WERI-Rb-1 (cell line): ENCODE data around the gene RRBP1.

Experiments used
- DNase-seq: peaks from one replicate; pipeline ENCODE4 v3.0.0-alpha.2; 2020
- H3K27ac ChIP-seq: fragments of 250-450 bp; sonication (Bioruptor Pico); 2 replicates; pipeline ENCODE4 v1.5.1; 2020; ENCODE audit warnings: mild to moderate bottlenecking, moderate library complexity
- H3K27me3 ChIP-seq: fragments of 250-450 bp; sonication (Bioruptor Pico); 2 replicates; pipeline ENCODE4 v1.5.1; 2021; ENCODE audit warnings: mild to moderate bottlenecking, low read depth, moderate library complexity; ENCODE audit not compliant: insufficient read depth, severe bottlenecking
- H3K36me3 ChIP-seq: fragments of 250-450 bp; sonication (Bioruptor Pico); 2 replicates; pipeline ENCODE4 v1.5.1; 2020; ENCODE audit warnings: mild to moderate bottlenecking, moderate library complexity
- H3K4me3 ChIP-seq: 2 replicates; pipeline ENCODE4 v1.5.1; 2011; ENCODE audit warnings: low read depth, mild to moderate bottlenecking, control low read depth, low read length
- H3K9me3 ChIP-seq: fragments of 250-450 bp; sonication (Bioruptor Pico); 2 replicates; pipeline ENCODE4 v1.5.1; 2021; ENCODE audit warnings: mild to moderate bottlenecking, moderate library complexity; ENCODE audit not compliant: severe bottlenecking
- CTCF ChIP-seq: IDR thresholded peaks from 2 replicates; pipeline ENCODE4 v1.5.1; 2011; ENCODE audit warnings: low read depth, mild to moderate bottlenecking, control low read depth, inconsistent platforms, low read length

Gene RRBP1

GRCh38 chr20:17621229-17621968, 60.6 kb downstream of the RRBP1 start:
- Histone ChIP-seq H3K9me3 (no peaks in the 10 kb centered on the region), H3K4me3 (no peak overlapping the region), H3K27ac (no peak overlapping the region), H3K36me3 (peaks cover 9% of the 10 kb centered on the region), H3K27me3 (no peaks in the 10 kb centered on the region)
- TF ChIP-seq CTCF, result no peak
- no peak for DNase-seq

DNA sequence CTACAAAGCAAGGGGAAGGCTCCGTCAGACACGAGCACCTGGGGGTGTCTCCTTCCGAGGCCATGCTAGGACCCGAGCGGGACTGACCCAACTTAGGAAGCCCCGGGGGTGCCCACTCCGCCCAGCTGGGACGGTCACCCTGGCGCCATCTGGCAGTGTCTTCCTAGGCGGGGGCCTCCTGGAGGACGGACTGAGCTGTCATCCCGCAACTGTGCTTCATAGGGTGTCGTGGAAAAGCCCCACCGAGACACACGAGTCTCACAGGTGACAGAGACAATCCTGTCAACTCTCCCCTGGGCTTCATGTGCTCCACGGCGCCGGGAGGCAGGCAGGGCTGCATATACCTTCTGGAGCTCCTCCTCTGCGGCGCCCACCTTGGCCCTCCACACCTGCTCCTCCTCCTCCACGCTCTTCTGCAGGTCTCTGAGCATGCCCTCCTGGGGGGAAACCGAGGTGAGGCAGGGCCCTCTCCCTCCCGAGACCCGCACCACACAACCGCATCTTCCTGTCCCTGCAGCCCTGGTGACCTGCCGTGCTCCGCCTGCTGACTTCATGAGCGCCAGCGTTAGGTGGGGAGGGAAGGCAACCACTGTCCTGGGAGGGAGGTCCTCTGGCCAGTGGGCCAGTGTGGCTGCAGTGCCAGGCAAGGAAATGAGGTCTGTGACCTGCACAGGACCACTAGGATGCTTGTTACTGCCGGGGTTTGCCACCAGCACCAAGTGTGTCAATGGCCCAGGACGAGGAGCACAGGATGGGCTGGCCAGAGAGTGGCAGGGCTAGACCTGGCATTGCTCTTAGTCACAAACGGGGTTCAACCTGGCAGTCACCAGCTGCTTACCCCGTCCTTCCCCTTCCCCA, 61.4 kb downstream of the RRBP1 start:
- H3K27me3 ChIP-seq, result no peaks in the 10 kb centered on the region
- no peak for TF ChIP-seq CTCF
- no peak overlapping the region for H3K4me3 ChIP-seq
- peaks cover 9% of the 10 kb centered on the region for H3K36me3 ChIP-seq
- H3K9me3 ChIP-seq, result no peaks in the 10 kb centered on the region
- H3K27ac ChIP-seq, result no peak overlapping the region
- DNase-seq, result no peak

DNA sequence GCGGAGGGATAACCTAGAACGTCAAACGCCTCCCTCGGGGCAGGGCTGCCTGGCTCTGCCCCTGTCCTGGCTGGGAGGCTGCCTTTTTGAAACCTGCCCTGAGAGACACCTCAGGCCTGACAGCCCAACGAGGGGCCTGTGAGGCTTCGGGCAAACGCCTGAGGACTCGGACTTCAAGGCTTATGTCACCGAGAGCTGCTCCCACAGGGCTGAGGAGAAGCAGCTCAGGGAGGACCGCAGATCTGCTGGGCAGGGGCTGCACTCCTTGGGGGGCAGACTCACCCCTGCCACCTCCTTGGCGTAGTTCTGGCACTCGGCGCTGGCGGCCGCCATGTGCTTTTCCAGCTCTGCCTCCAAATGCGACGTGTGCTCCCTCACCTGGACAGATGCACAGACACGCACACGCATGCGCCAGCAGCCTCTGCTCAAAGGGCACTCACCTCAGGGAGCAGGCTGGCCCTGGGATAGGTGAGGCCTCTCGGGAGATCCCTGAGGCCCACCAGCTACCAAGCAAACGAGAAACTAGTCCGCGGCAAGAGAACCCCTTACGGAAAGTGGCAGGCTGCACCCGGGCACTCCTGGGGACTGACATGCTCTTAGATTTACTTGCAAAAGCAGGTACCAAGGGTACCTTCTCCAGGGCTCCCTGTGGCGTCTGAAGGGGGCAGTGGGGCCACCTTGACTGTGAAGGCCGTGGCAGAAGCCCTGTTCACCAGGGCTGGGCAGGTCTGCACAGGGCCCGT, 62.5 kb downstream of the RRBP1 start:
- no peak for DNase-seq
- no peaks in the 10 kb centered on the region for H3K9me3 ChIP-seq
- H3K27me3 ChIP-seq, result no peaks in the 10 kb centered on the region
- H3K36me3 ChIP-seq, result peaks cover 9% of the 10 kb centered on the region
- no peak overlapping the region for H3K27ac ChIP-seq
- H3K4me3 ChIP-seq, result no peak overlapping the region
- TF ChIP-seq CTCF, result no peak

DNA sequence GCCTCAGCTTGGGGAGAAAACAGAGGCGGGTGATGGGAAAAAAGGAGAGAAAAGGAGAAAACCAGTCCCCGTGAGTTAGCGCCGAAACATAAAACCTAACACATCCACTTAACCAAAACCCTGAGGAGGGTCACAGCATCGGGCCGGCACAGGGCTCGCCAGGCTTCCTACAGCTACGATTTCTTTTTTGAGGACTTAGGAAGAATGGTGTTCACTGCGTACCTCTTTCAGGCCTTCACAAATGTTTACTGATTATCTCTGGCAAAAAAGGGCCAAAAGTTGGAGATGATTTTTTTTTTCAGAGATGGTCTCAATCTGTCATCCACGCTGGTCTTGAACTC, 63.4 kb downstream of the RRBP1 start:
- peaks cover 3% of the 10 kb centered on the region for H3K36me3 ChIP-seq
- no peak overlapping the region for H3K4me3 ChIP-seq
- no peak for TF ChIP-seq CTCF
- no peak overlapping the region for H3K27ac ChIP-seq
- no peak for DNase-seq
- H3K27me3 ChIP-seq, result no peaks in the 10 kb centered on the region
- no peaks in the 10 kb centered on the region for H3K9me3 ChIP-seq

DNA sequence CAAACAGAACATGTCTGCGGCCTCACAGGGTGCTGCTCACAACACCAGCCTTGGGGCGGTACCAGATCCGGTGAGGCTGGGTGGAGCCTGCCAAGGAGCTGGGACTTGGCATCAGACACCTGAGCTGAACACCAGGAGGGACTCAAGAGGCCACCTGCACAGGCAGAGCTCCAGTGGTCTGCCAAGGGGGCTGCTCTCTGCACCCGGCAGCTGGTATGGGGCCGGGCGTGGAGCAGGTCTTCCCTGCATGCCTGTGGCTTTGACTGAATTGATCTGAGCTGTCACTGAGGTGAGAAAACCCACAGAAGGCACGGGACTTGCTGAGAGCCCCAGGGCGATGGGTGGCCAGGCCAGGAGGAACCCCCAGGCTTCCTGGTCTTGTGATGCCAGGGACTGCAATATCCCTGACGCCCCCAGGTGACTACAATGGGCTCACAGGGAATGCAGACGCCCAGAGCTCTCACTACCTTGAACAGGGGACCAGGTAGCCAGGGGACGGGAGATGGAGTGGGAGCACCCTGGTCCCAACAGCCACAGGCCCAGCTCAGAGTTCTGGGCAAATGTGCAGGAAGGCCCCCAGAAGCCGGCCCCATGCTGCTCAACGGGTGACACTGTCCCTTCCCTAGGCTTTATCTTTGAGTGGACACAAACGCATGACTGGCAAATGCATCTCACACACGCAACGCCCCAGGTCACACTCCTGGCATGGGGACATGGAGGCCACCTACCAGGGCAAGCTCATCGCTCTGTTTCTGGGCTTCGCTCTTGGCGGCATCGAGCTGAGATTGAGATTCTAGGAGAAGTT, 64.0 kb downstream of the RRBP1 start:
- H3K27ac ChIP-seq, result no peak overlapping the region
- DNase-seq, result no peak

More for the DNA sequence above, 64.0 kb downstream of the RRBP1 start:
- no peak for TF ChIP-seq CTCF
- H3K4me3 ChIP-seq, result no peak overlapping the region
- peaks cover 3% of the 10 kb centered on the region for H3K36me3 ChIP-seq
- no peaks in the 10 kb centered on the region for H3K27me3 ChIP-seq
- H3K9me3 ChIP-seq, result no peaks in the 10 kb centered on the region
